Measurements from ENCODE around the gene OR9G1.

GRCh38 chr11:56740107-56740506 lies 41.2 kb downstream of the OR9G1 start:
- TF ChIP-seq CTCF (IDR thresholded peaks at IDR 0.05) (no peak), POLR2A (IDR thresholded peaks at IDR 0.05) (no peak)
